WTC11 (cell line): ENCODE results near the gene KAZN.

Experiments
- CREM ChIP-seq: sonication (generic); formaldehyde crosslinking; IDR thresholded peaks from 2 replicates; pipeline ENCODE4 v1.8.1; 2022; ENCODE audit warnings: mild to moderate bottlenecking, missing genetic modification reagents, moderate library complexity
- ELF4 ChIP-seq: sonication (generic); formaldehyde crosslinking; IDR thresholded peaks from 2 replicates; pipeline ENCODE4 v1.8.1; 2022; ENCODE audit warnings: low read depth, mild to moderate bottlenecking, moderate library complexity, missing genetic modification reagents
- ESRRA ChIP-seq: sonication (generic); formaldehyde crosslinking; IDR thresholded peaks from 2 replicates; pipeline ENCODE4 v1.8.1; 2022; ENCODE audit warnings: mild to moderate bottlenecking, missing genetic modification reagents, borderline replicate concordance
- TF ChIP-seq, protein P1 (sequence below): fragments of 200-600 bp; IDR thresholded peaks from 2 replicates; pipeline ENCODE4 v1.8.0; 2022; ENCODE audit warnings: antibody characterized with exemption
- TF ChIP-seq, protein P2 (sequence below): sonication (generic); formaldehyde crosslinking; IDR thresholded peaks from 2 replicates; pipeline ENCODE4 v1.8.1; 2022; ENCODE audit warnings: low read depth, mild to moderate bottlenecking, moderate library complexity, missing genetic modification reagents, borderline replicate concordance
- TF ChIP-seq, protein P3 (sequence below): fragments of 250-450 bp; sonication (Bioruptor Pico); IDR thresholded peaks from 2 replicates; pipeline ENCODE4 v2.1.2; 2022; ENCODE audit warnings: mild to moderate bottlenecking, moderate library complexity

DNA sequence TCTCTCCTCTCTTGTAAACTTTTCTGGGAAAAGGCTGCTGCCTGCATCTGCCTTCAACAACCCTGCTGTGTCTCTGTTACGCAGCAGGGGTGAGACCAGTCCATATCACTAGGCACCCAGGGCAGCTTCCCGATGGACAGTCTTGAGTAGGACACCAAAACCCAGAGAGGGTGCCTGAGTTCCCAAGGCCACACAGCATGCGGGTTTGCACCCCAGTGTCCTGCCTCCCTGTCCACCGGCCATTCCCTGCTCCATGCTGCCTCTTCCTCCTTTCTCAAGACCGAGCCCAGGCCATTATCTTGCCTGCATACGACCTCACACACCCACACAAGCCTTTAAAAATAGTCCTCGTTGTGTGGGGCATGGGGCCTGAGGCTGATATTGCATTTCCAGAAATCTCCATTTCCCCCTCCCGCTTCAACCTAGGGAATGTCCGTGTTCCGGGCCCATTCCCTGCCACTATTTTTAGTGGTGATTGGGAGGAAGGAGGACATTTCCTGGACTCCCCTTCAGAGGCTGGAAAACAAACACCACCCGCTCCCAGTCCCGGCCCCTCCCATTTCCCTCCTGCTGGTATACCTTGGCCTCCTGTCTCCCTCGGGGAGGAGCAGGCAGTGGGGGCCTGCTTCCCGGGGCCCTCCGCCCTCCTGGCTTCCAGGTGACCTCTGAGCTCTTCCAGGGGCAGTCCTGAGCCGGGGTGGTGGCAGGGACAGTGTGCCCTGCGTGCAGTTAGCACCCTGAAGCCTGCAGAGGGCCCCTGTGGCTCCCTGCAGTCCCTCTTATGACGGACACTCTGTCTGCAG, 422.7 kb downstream of the KAZN start:
- TF ChIP-seq, protein P1, sequence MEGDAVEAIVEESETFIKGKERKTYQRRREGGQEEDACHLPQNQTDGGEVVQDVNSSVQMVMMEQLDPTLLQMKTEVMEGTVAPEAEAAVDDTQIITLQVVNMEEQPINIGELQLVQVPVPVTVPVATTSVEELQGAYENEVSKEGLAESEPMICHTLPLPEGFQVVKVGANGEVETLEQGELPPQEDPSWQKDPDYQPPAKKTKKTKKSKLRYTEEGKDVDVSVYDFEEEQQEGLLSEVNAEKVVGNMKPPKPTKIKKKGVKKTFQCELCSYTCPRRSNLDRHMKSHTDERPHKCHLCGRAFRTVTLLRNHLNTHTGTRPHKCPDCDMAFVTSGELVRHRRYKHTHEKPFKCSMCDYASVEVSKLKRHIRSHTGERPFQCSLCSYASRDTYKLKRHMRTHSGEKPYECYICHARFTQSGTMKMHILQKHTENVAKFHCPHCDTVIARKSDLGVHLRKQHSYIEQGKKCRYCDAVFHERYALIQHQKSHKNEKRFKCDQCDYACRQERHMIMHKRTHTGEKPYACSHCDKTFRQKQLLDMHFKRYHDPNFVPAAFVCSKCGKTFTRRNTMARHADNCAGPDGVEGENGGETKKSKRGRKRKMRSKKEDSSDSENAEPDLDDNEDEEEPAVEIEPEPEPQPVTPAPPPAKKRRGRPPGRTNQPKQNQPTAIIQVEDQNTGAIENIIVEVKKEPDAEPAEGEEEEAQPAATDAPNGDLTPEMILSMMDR = no peak
- TF ChIP-seq CREM (no peak), ESRRA (CRISPR knock-in tag) (no peak), ELF4 (CRISPR knock-in tag) (no peak)
- TF ChIP-seq, protein P2, sequence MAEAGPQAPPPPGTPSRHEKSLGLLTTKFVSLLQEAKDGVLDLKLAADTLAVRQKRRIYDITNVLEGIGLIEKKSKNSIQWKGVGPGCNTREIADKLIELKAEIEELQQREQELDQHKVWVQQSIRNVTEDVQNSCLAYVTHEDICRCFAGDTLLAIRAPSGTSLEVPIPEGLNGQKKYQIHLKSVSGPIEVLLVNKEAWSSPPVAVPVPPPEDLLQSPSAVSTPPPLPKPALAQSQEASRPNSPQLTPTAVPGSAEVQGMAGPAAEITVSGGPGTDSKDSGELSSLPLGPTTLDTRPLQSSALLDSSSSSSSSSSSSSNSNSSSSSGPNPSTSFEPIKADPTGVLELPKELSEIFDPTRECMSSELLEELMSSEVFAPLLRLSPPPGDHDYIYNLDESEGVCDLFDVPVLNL (CRISPR knock-in tag) = no peak
- TF ChIP-seq, protein P3, sequence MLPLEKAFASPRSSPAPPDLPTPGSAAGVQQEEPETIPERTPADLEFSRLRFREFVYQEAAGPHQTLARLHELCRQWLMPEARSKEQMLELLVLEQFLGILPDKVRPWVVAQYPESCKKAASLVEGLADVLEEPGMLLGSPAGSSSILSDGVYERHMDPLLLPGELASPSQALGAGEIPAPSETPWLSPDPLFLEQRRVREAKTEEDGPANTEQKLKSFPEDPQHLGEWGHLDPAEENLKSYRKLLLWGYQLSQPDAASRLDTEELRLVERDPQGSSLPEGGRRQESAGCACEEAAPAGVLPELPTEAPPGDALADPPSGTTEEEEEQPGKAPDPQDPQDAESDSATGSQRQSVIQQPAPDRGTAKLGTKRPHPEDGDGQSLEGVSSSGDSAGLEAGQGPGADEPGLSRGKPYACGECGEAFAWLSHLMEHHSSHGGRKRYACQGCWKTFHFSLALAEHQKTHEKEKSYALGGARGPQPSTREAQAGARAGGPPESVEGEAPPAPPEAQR (CRISPR knock-in tag) = no peak
